Smooth muscle cell (in vitro differentiated cells): ENCODE results near the gene GTF2I. TPM values are rescaled to one million over a fixed set of nuclear protein-coding genes. Genes with fewer than 3 reads are reported as not detected.
"Not testable (repeated sequence)": the region's sequence is repeated elsewhere in the genome, so short reads cannot be mapped to it uniquely, and the experiment has no call there.

Experiments
- DNase-seq: peaks from one replicate; lab custom pipeline; 2025; ENCODE audit not compliant: unreplicated experiment; lab: John Stamatoyannopoulos, UW
- H2AFZ ChIP-seq: fragments of 200-600 bp; sonication (generic); 2 replicates; pipeline ENCODE4 v1.6.0; 2016; ENCODE audit warnings: antibody characterized with exemption, low read depth, mild to moderate bottlenecking
- H3F3A ChIP-seq: fragments of 200-600 bp; sonication (generic); 2 replicates; pipeline ENCODE4 v1.6.0; 2017; ENCODE audit warnings: antibody characterized with exemption, low read depth
- H3K27ac ChIP-seq: fragments of 200-600 bp; sonication (generic); 2 replicates; pipeline ENCODE4 v1.5.1; 2016; ENCODE audit warnings: low read depth, mild to moderate bottlenecking
- H3K27me3 ChIP-seq: fragments of 200-600 bp; sonication (generic); 2 replicates; pipeline ENCODE4 v1.6.1; 2016; ENCODE audit warnings: low read depth, mild to moderate bottlenecking
- H3K36me3 ChIP-seq: fragments of 200-600 bp; sonication (generic); 2 replicates; pipeline ENCODE4 v1.5.1; 2016; ENCODE audit warnings: low read depth
- H3K4me1 ChIP-seq: fragments of 200-600 bp; sonication (generic); 2 replicates; pipeline ENCODE4 v1.5.1; 2016; ENCODE audit warnings: low read depth
- H3K4me2 ChIP-seq: fragments of 200-600 bp; sonication (generic); 2 replicates; pipeline ENCODE4 v1.6.0; 2016; ENCODE audit warnings: mild to moderate bottlenecking
- H3K4me3 ChIP-seq: fragments of 200-600 bp; sonication (generic); 2 replicates; pipeline ENCODE4 v1.5.1; 2016; ENCODE audit warnings: mild to moderate bottlenecking
- H3K79me2 ChIP-seq: fragments of 200-600 bp; sonication (generic); 2 replicates; pipeline ENCODE4 v1.6.0; 2016; ENCODE audit warnings: low read depth, mild to moderate bottlenecking
- H3K9ac ChIP-seq: fragments of 200-600 bp; sonication (generic); 2 replicates; pipeline ENCODE4 v1.6.0; 2016; ENCODE audit warnings: low read depth
- H3K9me3 ChIP-seq: fragments of 200-600 bp; sonication (generic); replicated peaks from 2 replicates; pipeline ENCODE4 v1.5.1; 2016; ENCODE audit warnings: low read depth
- H4K20me1 ChIP-seq: fragments of 200-600 bp; sonication (generic); 2 replicates; pipeline ENCODE4 v1.6.0; 2016; ENCODE audit warnings: low read depth
- CTCF ChIP-seq: fragments of 200-600 bp; sonication (generic); IDR thresholded peaks from 2 replicates; pipeline ENCODE4 v1.5.1; 2017; ENCODE audit warnings: borderline replicate concordance, mild to moderate bottlenecking, antibody characterized with exemption; ENCODE audit not compliant: insufficient read depth, poor library complexity, severe bottlenecking
- WGBS: methylation state at CpG from one replicate; pipeline ENCODE4 v1.1.7; 2016; ENCODE audit warnings: low lambda C conversion rate; 5-methylcytosine and 5-hydroxymethylcytosine counted together
- polyA plus RNA-seq: library from polyadenylated mRNA; unstranded; fragments of >200 nt; fragmentation: Nextera tagmentation; extraction: Ambion mirVana; gene quantifications from 2 replicates; pipeline ENCODE4 v1.2.1, GENCODE V29; 2016
- total RNA-seq: library from RNA; depleted of rRNA; stranded (reverse); fragments of >200 nt; gene quantifications from 2 replicates; pipeline ENCODE4 v1.2.3, GENCODE V29; 2014

Gene GTF2I
- total and polyA plus RNA-seq, 2 experiments from 2014 or later = 63.9 to 90.7 TPM

GRCh38 chr7:74665296-74665938 is 7.9 kb downstream of the GTF2I start:
- WGBS = 97% methylated on average over 12 of the region's 12 CpGs
- no peak for DNase-seq
- Histone ChIP-seq H3K9me3 (no peaks in the 10 kb centered on the region), H3K4me2 (no peak overlapping the region), H3K27ac (no peak overlapping the region), H3K27me3 (no peaks in the 10 kb centered on the region), H3K79me2 (peaks cover 95% of the 10 kb centered on the region), H4K20me1 (peaks cover 100% of the 10 kb centered on the region), H3K9ac (no peak overlapping the region), H2AFZ (no peak overlapping the region), H3K36me3 (no peaks in the 10 kb centered on the region), H3F3A (no peaks in the 10 kb centered on the region), H3K4me3 (no peak overlapping the region), H3K4me1 (peaks cover 19% of the 10 kb centered on the region)
- TF ChIP-seq CTCF = no peak

- Histone ChIP-seq H4K20me1 (peaks cover 100% of the 10 kb centered on the region), H3K79me2 (peaks cover 100% of the 10 kb centered on the region)
- H2AFZ ChIP-seq, H3K4me3 ChIP-seq, H3K9me3 ChIP-seq, H3K4me1 ChIP-seq, H3F3A ChIP-seq, H3K36me3 ChIP-seq, H3K27me3 ChIP-seq, H3K4me2 ChIP-seq, DNase-seq, H3K27ac ChIP-seq, H3K9ac ChIP-seq: not testable (repeated sequence)
- WGBS = 96% methylated on average over 7 of the region's 7 CpGs
Observed at GRCh38 chr7:74667013-74667412, 9.5 kb downstream of the GTF2I start.

- WGBS = 98% methylated on average over 5 of the region's 5 CpGs
- not testable (repeated sequence) for DNase-seq, H3K4me3 ChIP-seq, H3K27me3 ChIP-seq, H3K9ac ChIP-seq, H3K9me3 ChIP-seq, H3K4me2 ChIP-seq, H3K27ac ChIP-seq, H2AFZ ChIP-seq, H3K36me3 ChIP-seq, H3F3A ChIP-seq
- peaks cover 100% of the 10 kb centered on the region for H4K20me1 ChIP-seq
- peaks cover 100% of the 10 kb centered on the region for H3K79me2 ChIP-seq
- H3K4me1 ChIP-seq = peaks cover 13% of the 10 kb centered on the region
Observed at GRCh38 chr7:74667520-74667919, 10.0 kb downstream of the GTF2I start.

- H2AFZ ChIP-seq = no peak overlapping the region
- H3K9me3 ChIP-seq = no peaks in the 10 kb centered on the region
- H3K27me3 ChIP-seq = no peaks in the 10 kb centered on the region
- H4K20me1 ChIP-seq = peaks cover 100% of the 10 kb centered on the region
- no peak overlapping the region for H3K4me3 ChIP-seq
- TF ChIP-seq CTCF = no peak
- 88% methylated on average over 6 of the region's 6 CpGs for WGBS
- H3K4me1 ChIP-seq = peaks cover 7% of the 10 kb centered on the region
- H3F3A ChIP-seq = no peaks in the 10 kb centered on the region
- no peak overlapping the region for H3K4me2 ChIP-seq
- no peak for DNase-seq
- no peaks in the 10 kb centered on the region for H3K36me3 ChIP-seq
- H3K9ac ChIP-seq = no peak overlapping the region
- no peak overlapping the region for H3K27ac ChIP-seq
- peaks cover 100% of the 10 kb centered on the region for H3K79me2 ChIP-seq
Observed at GRCh38 chr7:74671602-74672001, 14.1 kb downstream of the GTF2I start.
